Naive thymus-derived CD4-positive, alpha-beta T cell (primary cell): ENCODE measurements around the gene CREB5. TPM values are rescaled to one million over a fixed set of nuclear protein-coding genes. Genes with fewer than 3 reads are reported as not detected.

Experiments
- ATAC-seq: fragments of 150-1000 bp; cut with Tn5 transposase; 2 replicates; pipeline ENCODE4 v1.10.0; 2021; ENCODE audit warnings: mild to moderate bottlenecking, moderate library complexity
- CTCF ChIA-PET: fragments of 350-600 bp; sonication (Branson Sonifier 250); formaldehyde crosslinking; loops from one replicate; lab custom pipeline; 2021; ENCODE audit warnings: antibody characterized with exemption; lab: Charles Lee
- POLR2A ChIA-PET: fragments of 350-600 bp; sonication (Branson Sonifier 250); formaldehyde crosslinking; loops from one replicate; lab custom pipeline; 2021; ENCODE audit warnings: antibody characterized with exemption, inconsistent platforms; lab: Charles Lee
- DNase-seq, 9 donors: peaks; one replicate each; pipeline versions ENCODE4 v3.0.0 to v3.0.0-alpha.2; 2020 to 2022; ENCODE audit warnings: mixed read lengths in 1 of 9
- H3K27ac ChIP-seq: one replicate; pipeline ENCODE4 v1.7.0; 2013; ENCODE audit warnings: mild to moderate bottlenecking, low read depth, low read length, moderate library complexity
- H3K27me3 ChIP-seq, 2 donors: one replicate each; pipeline ENCODE4 v1.7.0; 2013; ENCODE audit warnings: low read length in 2 of 2, mild to moderate bottlenecking in 2 of 2, moderate library complexity in 2 of 2; ENCODE audit not compliant: control insufficient read depth in 2 of 2, insufficient read depth in 2 of 2
- H3K36me3 ChIP-seq, 3 experiments: 1 replicate in 2 of 3; 2 replicates in 1 of 3; pipeline ENCODE4 v1.7.0; 2013; ENCODE audit warnings: low read length in 3 of 3, mild to moderate bottlenecking in 3 of 3, moderate library complexity in 1 of 3; ENCODE audit not compliant: insufficient read depth in 3 of 3, control insufficient read depth in 2 of 3
- H3K4me1 ChIP-seq, 2 donors: one replicate each; pipeline ENCODE4 v1.7.0; 2013; ENCODE audit warnings: low read length in 2 of 2, mild to moderate bottlenecking in 2 of 2, moderate library complexity in 1 of 2; ENCODE audit not compliant: control insufficient read depth in 2 of 2, insufficient read depth in 2 of 2
- H3K4me3 ChIP-seq: 2 replicates; pipeline ENCODE4 v1.7.0; 2013; ENCODE audit warnings: mild to moderate bottlenecking, low read length
- H3K9me3 ChIP-seq, 3 experiments: 1 replicate in 2 of 3; 2 replicates in 1 of 3; pipeline ENCODE4 v1.7.0; 2013; ENCODE audit warnings: low read length in 3 of 3; ENCODE audit not compliant: control insufficient read depth in 2 of 3
- H3K27ac Mint-ChIP-seq, 9 donors: one replicate each; pipeline ENCODE4 v1.8.0; 2020 to 2022; ENCODE audit warnings: mixed read lengths in 9 of 9, mild to moderate bottlenecking in 8 of 9, moderate library complexity in 5 of 9, inconsistent platforms in 2 of 9
- H3K27me3 Mint-ChIP-seq, 5 donors: one replicate each; pipeline ENCODE4 v1.8.0; 2021 to 2022; ENCODE audit warnings: mixed read lengths in 5 of 5, mild to moderate bottlenecking in 1 of 5
- H3K36me3 Mint-ChIP-seq, 5 donors: one replicate each; pipeline ENCODE4 v1.8.0; 2020 to 2022; ENCODE audit warnings: mixed read lengths in 5 of 5, mild to moderate bottlenecking in 3 of 5, inconsistent platforms in 1 of 5
- H3K4me1 Mint-ChIP-seq, 7 donors: one replicate each; pipeline ENCODE4 v1.8.0; 2020 to 2022; ENCODE audit warnings: mixed read lengths in 7 of 7, mild to moderate bottlenecking in 3 of 7, inconsistent platforms in 1 of 7
- H3K4me3 Mint-ChIP-seq, 10 donors: one replicate each; pipeline ENCODE4 v1.8.0; 2020 to 2022; ENCODE audit warnings: mild to moderate bottlenecking in 10 of 10, mixed read lengths in 10 of 10, moderate library complexity in 6 of 10, inconsistent platforms in 2 of 10
- H3K9me3 Mint-ChIP-seq, 11 donors: one replicate each; pipeline ENCODE4 v1.8.0; 2020 to 2022; ENCODE audit warnings: mixed read lengths in 11 of 11, mild to moderate bottlenecking in 4 of 11, inconsistent platforms in 1 of 11, moderate library complexity in 1 of 11
- intact Hi-C, 2 donors: fragments of 100-400 bp; cut with micrococcal nuclease; formaldehyde crosslinking; loops; one replicate each; pipeline ENCODE4 v1.15.1; 2023
- polyA plus RNA-seq, 2 donors: library from polyadenylated mRNA; unstranded; fragments of 300-500 nt; fragmentation: Illumina TruSeq; gene quantifications; one replicate each; pipeline ENCODE4 v1.2.3, GENCODE V29; 2021
- total RNA-seq, 6 experiments: library from RNA in 5 of 6; stranded (reverse) in 5 of 6; gene quantifications; 1 replicate in 5 of 6; 2 replicates in 1 of 6; pipeline ENCODE4 v1.2.3 and lab custom pipeline; 2021 to 2026

CREB5 gene
- total and polyA plus RNA-seq, 7 experiments from 2014 or later, result 0.22 to 18.4 (median 3.6) TPM; not detected in 4

- no peak for DNase-seq
- no peak overlapping the region for H3K27ac ChIP-seq
- Mint-ChIP-seq H3K36me3 (no peaks in the 10 kb centered on the region), H3K9me3 (peaks cover 0 to 4% (median 0%) of the 10 kb centered on the region in 11 donors), H3K4me1 (no peaks in the 10 kb centered on the region), H3K27me3 (peaks cover 11 to 43% (median 38%) of the 10 kb centered on the region in 5 donors), H3K27ac (no peak overlapping the region), H3K4me3 (no peak overlapping the region)
- H3K4me3 ChIP-seq, result no peak overlapping the region
- no peaks in the 10 kb centered on the region for H3K9me3 ChIP-seq
- ChIA-PET CTCF (no interaction called here), POLR2A (no interaction called here)
- no peaks in the 10 kb centered on the region for H3K27me3 ChIP-seq
- ATAC-seq, result no peak
- no peaks in the 10 kb centered on the region for H3K4me1 ChIP-seq
- H3K36me3 ChIP-seq, result no peaks in the 10 kb centered on the region
- intact Hi-C loops, result no loop called here
These were observed 127.1 kb downstream of the CREB5 start for GRCh38 chr7:28539289-28539981.

- ChIA-PET CTCF (no interaction called here), POLR2A (interaction anchor here (0.5 kb wide), 1 partner anchor 10 kb away, joined by 3 read pairs; no protein-coding TSS in a partner anchor)
- Histone ChIP-seq H3K9me3 (no peaks in the 10 kb centered on the region), H3K27ac (no peak overlapping the region), H3K4me3 (no peak overlapping the region), H3K36me3 (no peaks in the 10 kb centered on the region), H3K27me3 (no peaks in the 10 kb centered on the region), H3K4me1 (no peaks in the 10 kb centered on the region)
- Mint-ChIP-seq H3K9me3 (peaks cover 0 to 16% (median 5%) of the 10 kb centered on the region in 11 donors), H3K27ac (no peak overlapping the region), H3K27me3 (peaks cover 9 to 46% (median 35%) of the 10 kb centered on the region in 5 donors), H3K4me3 (no peak overlapping the region), H3K36me3 (no peaks in the 10 kb centered on the region), H3K4me1 (no peaks in the 10 kb centered on the region)
- no peak for ATAC-seq
- intact Hi-C loops, result no loop called here
- no peak for DNase-seq
These were observed 130.1 kb downstream of the CREB5 start for GRCh38 chr7:28542410-28542809.

DNA sequence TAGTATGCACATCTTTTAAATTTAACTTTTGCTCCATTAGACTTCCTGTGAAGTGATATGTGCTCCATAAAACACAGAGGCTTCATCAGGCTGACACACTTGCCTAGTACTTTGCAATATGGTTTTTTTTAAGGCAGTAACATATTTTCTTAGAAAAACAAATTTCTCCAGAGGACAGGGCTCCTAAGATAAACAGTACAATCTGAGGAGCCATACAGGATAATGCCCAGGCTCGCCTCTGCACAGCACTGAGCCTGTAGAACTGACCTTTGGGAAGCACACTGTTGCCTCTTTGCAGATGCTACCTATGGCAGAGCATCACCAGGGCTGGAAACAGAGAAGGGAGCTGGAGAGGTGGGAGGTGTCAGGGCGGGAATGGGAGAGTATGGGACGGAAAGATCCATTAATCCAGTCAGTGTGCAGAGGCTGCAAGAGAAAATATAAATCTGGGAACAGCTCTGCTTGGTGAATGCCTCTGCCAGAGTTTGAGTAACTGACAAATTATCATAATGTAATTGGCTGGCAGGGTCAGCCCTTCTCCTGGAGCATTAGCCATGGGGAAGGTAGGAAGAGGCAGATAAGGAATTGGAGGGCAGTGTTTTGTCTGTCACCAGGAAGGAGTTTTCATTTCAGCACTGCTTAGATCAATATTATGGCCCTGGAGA, 132.3 kb downstream of the CREB5 start:
- H3K27ac Mint-ChIP-seq, result no peak overlapping the region
- Histone ChIP-seq H3K4me3 (no peak overlapping the region), H3K27me3 (no peaks in the 10 kb centered on the region), H3K36me3 (no peaks in the 10 kb centered on the region), H3K27ac (no peak overlapping the region), H3K4me1 (no peaks in the 10 kb centered on the region), H3K9me3 (no peaks in the 10 kb centered on the region)
- DNase-seq, result no peak
- H3K4me1 Mint-ChIP-seq, result no peaks in the 10 kb centered on the region
- peaks cover 3 to 36% (median 26%) of the 10 kb centered on the region in 5 donors for H3K27me3 Mint-ChIP-seq
- H3K36me3 Mint-ChIP-seq, result no peaks in the 10 kb centered on the region
- ChIA-PET POLR2A (no interaction called here), CTCF (no interaction called here)
- H3K4me3 Mint-ChIP-seq, result no peak overlapping the region
- intact Hi-C loops, result no loop called here
- no peak for ATAC-seq
- peaks cover 0 to 25% (median 7%) of the 10 kb centered on the region in 11 donors for H3K9me3 Mint-ChIP-seq

GRCh38 chr7:28546067-28546466, 133.7 kb downstream of the CREB5 start:
- H3K27ac ChIP-seq, result no peak overlapping the region
- Mint-ChIP-seq H3K27me3 (peaks cover 3 to 37% (median 27%) of the 10 kb centered on the region in 5 donors), H3K4me1 (no peaks in the 10 kb centered on the region), H3K36me3 (no peaks in the 10 kb centered on the region), H3K27ac (no peak overlapping the region), H3K9me3 (peaks cover 0 to 25% (median 9%) of the 10 kb centered on the region in 11 donors), H3K4me3 (no peak overlapping the region)
- DNase-seq (no peak), ATAC-seq (no peak)
- ChIA-PET CTCF (no interaction called here), POLR2A (interaction anchor here (0.6 kb wide), 1 partner anchor 287 kb away, joined by 3 read pairs; no protein-coding TSS in a partner anchor)
- H3K4me3 ChIP-seq, result no peak overlapping the region
- H3K27me3 ChIP-seq, result no peaks in the 10 kb centered on the region
- no peaks in the 10 kb centered on the region for H3K9me3 ChIP-seq
- no peaks in the 10 kb centered on the region for H3K4me1 ChIP-seq
- intact Hi-C loops, result no loop called here
- no peaks in the 10 kb centered on the region for H3K36me3 ChIP-seq

GRCh38 chr7:28547115-28547514, 134.8 kb downstream of the CREB5 start:
- intact Hi-C loops, result no loop called here
- ChIA-PET CTCF (no interaction called here), POLR2A (no interaction called here)
- DNase-seq (no peak), ATAC-seq (no peak)
- Mint-ChIP-seq H3K9me3 (peaks cover 0 to 25% (median 9%) of the 10 kb centered on the region in 11 donors), H3K4me3 (no peak overlapping the region), H3K36me3 (no peaks in the 10 kb centered on the region), H3K4me1 (no peaks in the 10 kb centered on the region), H3K27ac (no peak overlapping the region), H3K27me3 (peaks cover 6 to 30% (median 28%) of the 10 kb centered on the region in 5 donors)
- Histone ChIP-seq H3K27ac (no peak overlapping the region), H3K9me3 (no peaks in the 10 kb centered on the region), H3K27me3 (no peaks in the 10 kb centered on the region), H3K36me3 (no peaks in the 10 kb centered on the region), H3K4me3 (no peak overlapping the region), H3K4me1 (no peaks in the 10 kb centered on the region)

GRCh38 chr7:28548416-28548815, 136.1 kb downstream of the CREB5 start:
- no peak overlapping the region for H3K27ac Mint-ChIP-seq
- intact Hi-C loops, result no loop called here
- no peaks in the 10 kb centered on the region for H3K4me1 ChIP-seq
- H3K4me3 Mint-ChIP-seq, result no peak overlapping the region
- peaks cover 0 to 25% (median 9%) of the 10 kb centered on the region in 11 donors for H3K9me3 Mint-ChIP-seq
- no peaks in the 10 kb centered on the region for H3K36me3 ChIP-seq
- no peaks in the 10 kb centered on the region for H3K27me3 ChIP-seq
- ChIA-PET CTCF (no interaction called here), POLR2A (no interaction called here)
- H3K9me3 ChIP-seq, result no peaks in the 10 kb centered on the region
- ATAC-seq, result no peak
- no peaks in the 10 kb centered on the region for H3K36me3 Mint-ChIP-seq
- no peaks in the 10 kb centered on the region for H3K4me1 Mint-ChIP-seq
- H3K4me3 ChIP-seq, result no peak overlapping the region
- H3K27me3 Mint-ChIP-seq, result peaks cover 3 to 38% (median 24%) of the 10 kb centered on the region in 5 donors
- H3K27ac ChIP-seq, result no peak overlapping the region
- no peak for DNase-seq
